CD4-positive, alpha-beta T cell treated with Interferon alpha-2 for 1 hour (primary cell): ENCODE measurements around the gene TMEM89.

Experiments
- DNase-seq, 2 donors: peaks; one replicate each; pipeline ENCODE4 v3.0.0-alpha.2; 2020 to 2022

Gene TMEM89

DNA sequence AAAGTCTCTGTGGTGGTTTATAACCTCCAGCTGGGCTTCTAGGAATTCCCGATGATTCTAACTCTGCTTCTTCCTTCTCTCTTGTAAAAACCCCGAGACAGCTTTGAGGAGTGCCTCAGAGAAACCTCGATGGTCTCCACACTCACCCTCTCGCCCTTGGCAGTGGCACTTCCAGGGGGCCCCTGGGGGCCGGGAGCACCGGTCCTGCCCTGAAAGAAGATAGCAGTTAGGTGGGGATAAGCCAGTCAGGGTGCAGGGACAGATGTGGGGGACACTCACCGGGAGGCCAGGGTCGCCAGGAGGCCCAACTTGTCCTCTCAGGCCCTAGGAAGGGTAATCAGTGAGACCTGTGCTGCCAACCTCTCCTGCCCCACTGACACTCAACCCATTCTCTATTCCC lies 36.2 kb downstream of the TMEM89 start:
- DNase-seq = no peak

DNA sequence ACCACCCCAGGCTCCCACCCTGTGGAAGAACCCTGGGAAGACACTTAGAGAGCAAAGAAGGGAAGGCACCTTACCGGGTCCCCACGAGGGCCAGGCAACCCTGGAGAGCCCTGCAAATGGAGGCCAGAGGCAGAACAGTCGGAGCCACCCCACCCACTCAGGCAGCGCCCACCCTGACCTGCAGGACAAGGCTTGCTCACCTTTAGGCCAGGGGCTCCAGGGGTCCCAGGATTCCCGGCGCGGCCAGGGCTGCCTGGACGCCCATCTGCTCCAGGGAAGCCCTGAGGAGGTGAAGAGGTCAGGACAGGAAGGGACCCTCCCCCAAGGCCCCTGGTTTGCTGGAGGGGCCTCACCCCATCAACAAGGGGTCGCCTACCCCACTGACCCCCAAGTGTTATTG lies 36.7 kb downstream of the TMEM89 start:
- DNase-seq = no peak

DNA sequence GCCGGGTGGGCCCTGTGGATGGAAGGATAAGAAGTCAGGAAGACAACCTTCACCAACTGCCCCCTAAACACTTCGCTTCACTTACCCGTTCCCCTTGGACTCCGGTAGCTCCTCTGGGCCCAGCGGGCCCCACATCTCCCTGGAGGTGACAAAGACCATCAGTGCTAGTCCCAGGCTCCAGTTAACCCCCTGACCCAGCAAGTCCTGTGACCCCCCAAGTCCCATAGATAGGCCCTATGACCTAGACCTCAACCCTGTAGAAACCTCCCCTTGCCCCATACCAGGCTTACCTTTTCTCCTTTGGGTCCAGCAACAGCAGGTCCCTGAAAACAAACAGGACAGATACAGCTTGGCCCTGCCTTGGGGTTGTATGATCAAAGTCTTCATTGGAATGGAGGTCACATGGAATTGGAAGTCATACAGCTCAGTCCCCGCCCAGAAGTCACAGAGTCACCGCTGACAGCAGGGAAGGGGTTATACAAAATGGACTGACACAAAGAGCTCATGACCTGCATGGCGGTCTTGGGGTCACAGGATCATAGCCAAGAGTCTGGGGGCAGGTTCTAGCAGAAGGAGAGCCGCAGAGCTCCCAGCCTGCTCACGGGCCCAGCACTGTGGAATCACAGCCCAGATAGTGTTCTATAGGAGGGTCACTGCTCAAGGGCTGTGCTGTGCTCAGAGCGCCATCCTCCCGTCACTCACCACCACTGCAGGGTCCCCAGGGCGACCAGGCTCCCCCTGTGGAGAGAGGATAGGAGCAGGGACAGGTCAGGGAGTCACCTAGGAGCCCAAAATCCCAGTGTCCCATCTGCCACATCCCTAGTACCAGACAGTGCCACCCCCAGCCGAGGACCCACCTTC lies 39.7 kb downstream of the TMEM89 start:
- no peak for DNase-seq

DNA sequence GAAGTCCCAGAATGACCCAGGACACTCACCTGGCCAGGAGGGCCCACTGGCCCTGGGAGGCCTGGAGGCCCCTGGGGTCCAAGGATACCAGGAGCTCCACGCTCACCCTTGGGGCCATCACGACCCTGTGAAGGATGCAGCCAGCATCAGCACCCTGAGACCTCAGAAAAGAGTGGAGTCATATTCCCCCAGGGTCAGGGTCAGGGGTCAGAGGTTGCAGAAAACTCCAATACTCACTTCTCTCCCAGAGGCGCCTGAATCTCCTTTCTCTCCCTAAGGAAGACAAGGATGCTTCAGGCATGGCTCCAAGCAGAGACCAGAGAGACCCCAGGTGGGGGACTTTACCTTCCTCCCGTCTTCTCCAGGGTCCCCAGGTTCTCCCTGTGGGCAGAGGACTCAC lies 44.9 kb downstream of the TMEM89 start:
- DNase-seq = no peak

DNA sequence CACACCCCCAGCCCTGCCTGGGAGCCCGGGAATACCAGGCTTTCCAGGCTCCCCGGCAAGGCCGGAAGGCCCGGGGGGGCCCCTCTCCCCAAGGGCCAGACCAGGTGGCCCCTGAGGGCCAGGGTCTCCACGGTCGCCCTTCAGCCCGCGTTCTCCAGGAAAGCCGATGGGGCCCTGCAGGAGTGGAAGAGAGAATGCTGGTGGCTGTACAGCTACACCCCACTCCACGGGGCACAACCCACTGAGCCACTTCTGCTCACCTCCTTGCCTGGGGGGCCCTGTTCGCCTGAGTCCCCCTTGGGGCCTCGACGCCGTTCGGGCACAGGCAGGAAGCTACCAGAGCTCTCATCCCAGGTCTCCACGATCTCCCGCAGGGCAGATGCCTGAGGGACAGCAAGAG lies 46.2 kb downstream of the TMEM89 start:
- DNase-seq = no peak

DNA sequence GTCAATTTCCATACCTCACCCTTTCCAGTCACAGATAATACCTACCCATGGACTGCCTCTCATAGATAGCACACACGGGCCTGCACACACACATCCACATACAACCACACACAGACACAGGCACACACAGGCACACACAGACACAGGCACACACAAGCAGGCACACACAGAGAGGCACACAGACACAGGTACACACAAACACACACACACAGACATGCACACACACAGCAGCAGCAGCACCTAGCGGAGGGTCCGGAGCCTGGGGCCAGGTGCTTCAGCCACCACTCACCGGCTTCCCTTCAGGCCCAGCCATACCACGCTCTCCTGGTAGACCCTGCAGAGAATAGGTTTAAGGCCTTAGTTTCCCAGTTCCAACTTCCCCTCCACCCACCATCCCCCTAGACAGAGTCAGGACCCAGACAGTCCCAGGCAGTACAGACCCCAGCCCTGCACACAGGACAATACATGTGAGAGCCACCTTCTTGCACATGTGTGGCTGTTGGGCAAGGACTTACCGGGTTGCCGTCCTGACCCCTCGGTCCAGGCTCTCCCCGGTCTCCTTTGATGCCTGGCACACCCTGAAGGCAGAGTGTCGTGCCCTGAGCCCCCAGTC lies 47.5 kb downstream of the TMEM89 start:
- DNase-seq = no peak

DNA sequence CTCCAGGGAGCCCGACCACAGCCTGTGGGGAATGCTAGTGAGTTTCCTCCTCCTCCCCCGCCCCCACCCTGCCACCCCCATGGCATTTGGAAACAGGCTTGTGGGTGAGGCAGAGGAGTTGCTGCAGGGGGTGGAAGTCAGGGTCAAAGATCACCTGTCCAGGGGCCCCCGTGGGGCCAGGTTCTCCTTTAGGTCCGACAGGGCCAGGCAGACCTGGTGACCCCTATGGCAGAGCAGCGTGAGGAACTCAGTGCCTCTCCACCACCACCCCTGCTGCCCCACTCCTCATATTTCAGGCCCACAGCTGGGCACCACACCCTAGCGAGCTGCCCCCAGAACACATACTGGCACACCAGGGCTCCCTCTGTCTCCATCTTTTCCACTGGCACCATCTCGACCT lies 49.1 kb downstream of the TMEM89 start:
- no peak for DNase-seq

DNA sequence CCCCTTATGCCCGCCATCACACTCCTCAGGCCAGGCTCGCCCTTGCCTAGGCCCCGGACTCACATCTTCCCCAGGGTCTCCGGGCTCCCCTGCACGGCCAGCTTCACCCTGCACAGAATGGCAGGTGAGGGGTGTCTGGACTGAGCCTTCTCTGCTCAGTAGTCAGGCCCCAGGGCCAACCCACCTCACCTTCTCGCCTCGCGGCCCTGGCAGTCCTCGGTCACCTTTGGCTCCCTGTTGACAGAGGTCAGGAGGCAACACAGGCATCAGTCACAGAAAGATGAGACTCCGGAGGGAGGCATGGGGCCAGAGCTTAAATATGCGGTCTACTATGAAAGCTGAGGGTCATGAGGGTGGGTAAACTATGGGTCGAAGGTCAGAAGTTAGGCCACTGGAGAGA lies 49.6 kb downstream of the TMEM89 start:
- DNase-seq = no peak
